ENCODE data around the gene NRG3.
A peak's percentile ranks its signal among the peaks of the same experiment; 100 is the strongest.
"Not testable (repeated sequence)": the region's sequence is repeated elsewhere in the genome, so short reads cannot be mapped to it uniquely, and the experiment has no call there.

The NRG3 gene

DNA sequence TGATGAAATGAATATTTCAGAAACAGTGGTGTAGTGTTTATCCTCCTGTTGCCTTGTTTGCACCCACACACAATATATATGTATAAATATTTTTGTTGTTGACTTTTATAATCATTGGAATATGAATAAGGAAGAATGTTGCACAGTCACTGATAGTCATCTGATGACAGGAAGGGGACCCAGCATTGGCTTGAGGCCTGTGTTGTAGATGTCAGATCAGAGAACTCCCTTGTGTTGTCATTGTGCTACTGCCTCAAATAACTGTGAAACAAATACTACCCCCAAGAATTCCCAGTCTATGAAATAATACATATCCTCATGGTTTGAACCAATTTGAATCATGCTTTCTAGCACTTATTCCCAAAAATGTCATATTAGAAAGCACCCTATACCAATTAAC, 84.0 kb downstream of the NRG3 start:
- no peak for DNase-seq (ENCODE audit: low read depth, low spot score)

DNA sequence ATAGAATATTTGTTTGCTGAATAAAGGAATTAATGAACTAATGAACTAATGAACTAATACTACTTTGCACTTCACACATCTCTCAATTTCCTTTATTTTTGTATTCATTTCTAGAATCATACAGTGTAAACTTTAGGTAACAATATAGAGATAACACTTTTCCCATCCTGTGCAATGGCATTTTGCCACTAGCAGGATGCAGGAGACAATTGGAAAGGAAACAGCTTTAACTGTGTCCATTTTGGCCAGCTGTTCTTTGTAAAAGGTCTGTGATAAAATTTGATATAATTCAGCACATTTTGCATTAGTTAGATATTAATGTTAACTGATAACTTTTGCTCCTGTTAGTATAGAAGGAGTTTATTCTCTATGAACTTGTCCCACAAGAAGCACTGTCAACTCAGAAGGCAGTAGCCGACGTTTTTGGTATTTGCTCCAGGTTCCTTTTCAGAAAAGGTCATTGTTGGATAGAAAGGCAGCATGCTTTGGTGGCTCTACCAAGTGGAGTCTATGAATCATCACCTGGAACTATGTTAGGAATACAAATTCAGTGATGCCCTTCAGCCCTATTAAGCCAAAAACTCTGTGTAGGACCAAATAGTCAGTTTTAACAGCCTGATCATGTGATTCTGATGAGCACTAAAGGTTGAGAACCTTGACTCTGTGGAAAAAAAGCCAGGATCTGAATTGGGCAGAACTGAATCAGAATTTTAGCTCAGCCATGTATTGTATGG, 86.6 kb downstream of the NRG3 start:
- DNase-seq (ENCODE audit: low read depth, low spot score): no peak

DNA sequence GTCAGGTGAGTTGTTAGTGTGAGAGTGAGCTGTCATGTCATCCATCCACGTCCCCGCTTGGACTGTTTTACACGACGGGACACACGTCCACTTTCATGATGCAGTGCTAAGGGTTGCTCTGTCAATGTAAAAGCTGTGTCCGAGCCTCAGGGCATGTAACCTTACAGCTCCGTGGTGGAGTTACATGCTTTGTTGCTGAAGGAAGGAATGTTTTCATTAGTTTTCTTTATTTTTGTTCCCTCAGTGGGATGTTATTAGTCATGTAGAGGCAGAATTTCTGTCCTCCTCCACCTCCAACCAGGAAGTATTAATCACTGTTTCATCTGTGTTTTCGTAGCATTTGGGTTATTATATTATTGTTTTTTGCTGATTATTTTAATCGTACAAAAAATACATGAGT, 88.6 kb downstream of the NRG3 start:
- peak; percentile 32 for DNase-seq (ENCODE audit: low read depth, low spot score)

DNA sequence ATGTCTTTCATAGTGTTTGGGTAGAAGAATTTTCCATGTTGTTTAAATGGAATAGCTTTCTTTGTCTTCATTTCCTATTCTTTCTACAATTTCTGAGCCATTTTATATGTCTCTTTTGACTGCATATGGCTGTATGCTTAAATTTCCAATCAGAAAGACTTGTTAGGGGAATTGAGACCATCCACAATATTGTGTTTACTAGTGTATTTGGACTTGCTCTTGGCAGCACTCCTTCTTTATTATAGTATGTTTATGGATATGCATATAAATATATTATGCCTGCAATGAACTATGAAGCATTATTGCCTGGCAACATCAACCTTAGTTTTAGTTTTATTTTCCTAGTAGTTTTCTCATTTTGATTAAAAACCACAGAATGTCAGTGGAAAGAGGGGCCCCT, 92.7 kb downstream of the NRG3 start:
- no peak for DNase-seq (ENCODE audit: low read depth, low spot score)

DNA sequence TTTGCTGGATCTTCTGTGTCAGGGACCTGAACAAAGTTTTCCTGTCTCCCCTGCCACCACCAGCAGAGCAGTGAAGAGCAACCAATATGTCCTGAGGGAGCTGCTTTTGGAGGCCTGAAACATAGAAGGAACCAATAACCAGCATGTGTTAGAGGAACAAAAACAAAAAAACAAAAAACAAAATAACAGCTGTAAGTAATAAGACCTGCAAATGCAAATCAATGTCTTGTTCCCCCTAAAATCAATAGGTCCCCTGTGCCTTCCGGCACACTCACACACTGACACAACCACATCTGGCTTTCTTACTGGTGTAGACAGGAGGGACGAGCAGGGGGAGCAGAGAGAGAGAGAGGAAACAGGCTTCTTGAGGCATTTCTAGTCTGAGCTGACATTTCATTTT, 94.1 kb downstream of the NRG3 start:
- DNase-seq (ENCODE audit: low read depth, low spot score): no peak

DNA sequence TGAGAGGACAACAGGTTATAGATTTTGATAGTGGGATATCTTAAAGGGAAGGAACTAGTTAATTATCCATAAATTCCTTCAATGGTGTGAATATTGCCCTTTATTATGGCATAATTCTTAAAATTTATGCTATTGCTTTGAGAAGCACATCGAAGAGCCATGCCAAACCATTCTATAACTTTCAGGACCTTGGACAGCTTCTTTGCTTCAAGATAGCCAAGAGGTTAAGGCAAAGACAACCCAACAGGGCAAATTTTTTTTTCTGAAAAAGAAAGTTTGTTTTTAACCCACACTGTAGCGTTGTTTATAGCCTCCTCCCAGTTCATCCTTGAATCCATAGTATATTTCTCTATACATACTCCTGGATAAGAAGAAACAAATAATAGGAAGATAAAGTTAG, 103.2 kb downstream of the NRG3 start:
- DNase-seq (ENCODE audit: low read depth, low spot score): peak; percentile 63

DNA sequence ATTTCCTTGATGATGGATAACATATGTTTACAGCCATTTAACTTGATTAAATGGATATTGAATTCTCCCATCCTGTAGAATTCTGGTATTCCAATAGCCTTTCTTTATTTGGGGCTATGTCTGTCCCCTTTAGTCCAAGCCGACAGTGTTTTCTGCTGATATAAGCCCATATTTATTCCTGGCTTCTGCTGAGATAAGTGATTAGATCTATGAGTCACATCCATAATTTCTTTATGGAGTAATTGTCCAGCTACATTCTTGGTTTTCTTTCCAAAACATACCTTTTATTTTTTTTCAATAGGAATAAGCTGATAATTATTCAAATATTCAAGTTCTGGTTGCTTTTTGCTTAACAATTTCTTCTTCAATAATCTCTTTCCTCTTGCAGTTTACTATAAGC, 106.7 kb downstream of the NRG3 start:
- no peak for DNase-seq (ENCODE audit: low read depth, low spot score)

DNA sequence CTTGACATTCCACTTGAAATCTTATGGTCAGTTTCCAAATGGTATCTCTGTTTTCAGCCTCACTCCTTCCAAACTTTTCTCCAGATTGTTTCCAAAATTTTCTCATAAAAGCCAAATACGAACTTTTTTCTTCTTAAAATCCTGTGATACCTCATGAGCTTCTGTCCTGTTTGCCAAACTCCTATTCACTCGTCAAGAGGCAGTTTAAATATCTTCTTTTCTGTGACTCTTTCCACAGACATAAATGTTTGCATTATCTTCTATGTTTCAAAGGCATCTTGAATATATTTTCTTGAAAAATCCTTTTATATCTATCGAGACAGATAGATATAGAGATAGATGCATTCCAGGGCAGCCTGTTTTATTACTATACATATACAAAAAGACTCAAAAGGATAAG, 109.4 kb downstream of the NRG3 start:
- DNase-seq (ENCODE audit: low read depth, low spot score): no peak

DNA sequence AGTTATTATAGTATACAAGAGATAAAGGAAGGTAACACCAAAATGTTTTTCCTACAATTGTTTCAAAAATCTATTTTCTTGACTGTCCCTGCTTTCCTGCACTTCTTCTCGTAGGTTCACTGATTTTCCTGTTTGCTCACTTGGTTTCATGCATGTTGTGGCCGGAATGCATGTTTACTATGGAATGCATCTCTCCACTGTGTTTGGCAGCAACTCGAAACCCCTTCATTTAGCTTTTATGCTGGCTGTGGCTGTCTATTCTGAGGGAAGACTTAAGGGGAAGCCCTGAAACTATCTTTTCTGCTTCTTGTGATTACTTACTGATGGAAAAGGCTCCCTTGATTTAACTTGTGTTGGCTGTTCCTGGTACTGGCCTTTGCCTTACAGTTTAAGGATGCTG, 120.3 kb downstream of the NRG3 start:
- DNase-seq (ENCODE audit: low read depth, low spot score): no peak

DNA sequence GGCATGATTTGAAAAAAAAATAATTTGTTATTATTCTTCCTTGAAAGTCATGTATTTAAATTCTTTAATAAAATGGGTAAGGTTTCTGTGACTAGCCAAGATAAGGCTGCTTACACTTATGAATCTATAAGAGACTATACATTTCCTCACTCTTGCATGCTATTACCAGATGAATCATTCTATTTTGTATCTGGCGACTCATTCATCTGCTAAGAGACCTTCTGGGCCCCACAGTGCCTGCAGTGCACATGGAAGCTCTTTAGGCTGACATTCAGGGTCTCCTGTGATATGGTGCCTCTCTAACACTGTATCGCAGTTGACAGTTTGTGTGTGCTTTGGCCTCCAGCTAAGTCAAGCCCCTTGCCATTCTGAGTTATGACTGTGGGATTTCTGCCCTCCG, 121.9 kb downstream of the NRG3 start:
- no peak for DNase-seq (ENCODE audit: low read depth, low spot score)

DNA sequence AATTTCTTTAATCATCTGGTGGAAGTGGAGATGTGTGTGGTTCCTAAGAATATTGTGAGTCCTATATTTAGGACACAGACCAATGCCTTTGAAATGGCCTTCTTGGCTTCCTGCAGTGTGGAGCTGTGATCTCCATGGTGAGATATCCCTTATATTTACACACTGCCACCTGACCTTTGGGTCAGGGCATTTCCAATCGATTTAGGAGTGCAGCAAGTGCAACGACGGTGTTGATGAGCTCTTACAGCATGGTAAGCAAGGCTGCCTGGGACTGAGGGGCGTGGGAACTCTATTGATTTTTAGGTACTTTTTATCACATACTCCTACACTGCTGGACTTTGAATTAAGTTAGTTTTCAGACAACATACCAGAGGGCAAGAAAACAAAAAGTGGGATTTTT, 146.0 kb downstream of the NRG3 start:
- no peak for DNase-seq (ENCODE audit: low read depth, low spot score)

DNA sequence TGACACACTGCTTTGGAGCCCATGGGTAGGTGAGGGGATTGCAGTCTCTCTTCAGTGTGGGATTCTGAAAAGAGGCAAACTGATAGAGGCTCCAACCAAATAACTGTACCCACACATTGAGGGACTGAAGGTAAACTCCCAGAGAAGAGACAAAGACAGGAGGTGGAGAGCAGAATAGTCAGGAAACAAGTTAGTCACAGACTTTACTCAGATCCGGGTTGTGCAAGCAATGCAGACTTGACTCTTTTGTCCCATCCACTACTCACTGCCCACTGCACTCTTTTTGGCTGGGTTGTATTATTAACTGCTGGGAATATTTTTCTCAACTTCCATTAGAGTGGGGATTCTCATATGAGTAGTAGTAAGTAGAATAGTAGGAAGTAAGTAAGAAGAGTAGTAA, 152.7 kb downstream of the NRG3 start:
- no peak for DNase-seq (ENCODE audit: low read depth, low spot score)

DNA sequence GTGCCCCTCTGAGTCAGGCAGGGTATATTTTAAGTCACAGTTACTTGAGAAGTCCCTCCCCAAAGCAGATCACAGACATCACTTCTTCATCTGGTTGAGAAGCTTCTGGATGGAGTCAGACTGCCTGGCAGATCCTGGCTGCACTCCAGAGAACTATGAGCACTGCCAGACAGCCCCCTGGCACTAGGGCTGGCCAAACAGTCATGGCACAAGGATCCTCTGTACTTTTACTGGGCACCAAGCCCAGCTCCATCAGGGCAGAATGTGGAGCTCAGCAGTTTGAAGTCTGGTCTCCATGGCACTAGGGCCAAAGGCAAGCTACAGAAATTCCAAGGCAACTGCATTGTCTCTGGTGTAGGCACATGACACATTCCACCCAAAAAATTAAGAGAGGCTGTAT, 162.1 kb downstream of the NRG3 start:
- DNase-seq (ENCODE audit: low read depth, low spot score): peak; percentile 38

DNA sequence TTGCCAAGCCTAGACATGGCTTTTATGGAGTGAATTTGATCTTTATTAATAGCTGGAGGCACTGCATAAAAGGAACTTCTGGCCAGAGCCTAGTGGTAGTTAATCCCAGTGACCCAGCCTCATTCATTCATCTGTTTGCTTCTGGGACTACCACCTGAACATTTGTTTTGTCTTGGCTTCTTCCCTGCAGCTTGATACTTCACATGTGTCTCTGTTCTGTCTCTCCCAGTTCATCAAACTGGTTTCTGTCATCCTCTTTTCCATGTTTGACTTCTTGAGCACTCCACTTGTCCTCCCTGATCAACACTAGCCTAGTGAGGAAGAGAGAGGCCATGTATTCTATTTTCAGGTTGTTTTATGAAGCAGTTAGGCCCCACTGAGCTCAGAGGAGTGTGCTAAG, 163.6 kb downstream of the NRG3 start:
- DNase-seq (ENCODE audit: low read depth, low spot score): no peak

DNA sequence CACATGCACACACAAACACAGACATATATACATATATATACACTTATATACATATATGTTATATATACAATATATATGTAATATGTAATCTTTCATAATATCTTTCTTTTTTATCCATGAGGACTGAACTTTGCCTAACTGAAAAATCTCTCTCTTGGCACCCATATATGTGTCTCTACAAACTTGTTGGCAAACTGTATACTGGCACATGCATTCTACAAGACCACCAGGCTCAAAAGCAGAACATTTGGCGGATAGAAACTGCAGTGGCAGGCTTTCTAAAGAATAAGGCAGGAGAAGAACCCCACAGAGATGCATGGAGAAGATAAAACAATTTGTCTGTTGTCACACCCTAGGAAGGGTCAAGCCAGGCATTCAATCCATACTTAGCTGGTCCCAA, 165.3 kb downstream of the NRG3 start:
- DNase-seq (ENCODE audit: low read depth, low spot score): no peak

DNA sequence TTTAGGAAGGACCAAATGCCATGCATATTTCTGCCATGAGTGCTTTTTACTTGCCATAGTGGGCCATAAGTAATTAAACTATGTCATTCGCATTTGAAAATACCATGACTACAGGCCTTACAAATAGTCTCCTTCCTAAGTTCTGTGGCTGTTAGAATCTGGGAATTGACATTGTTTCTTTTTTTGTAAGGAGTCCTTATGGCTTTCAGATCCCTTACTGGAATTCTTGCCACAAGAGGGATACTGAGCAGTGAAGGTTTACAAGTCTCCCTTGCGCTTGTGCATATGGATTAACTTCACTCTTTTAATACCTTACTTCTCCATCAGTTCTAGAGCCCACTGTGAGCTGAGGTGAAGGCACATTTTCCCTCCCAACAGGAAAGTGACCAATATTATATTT, 166.0 kb downstream of the NRG3 start:
- peak; percentile 11 for DNase-seq (ENCODE audit: low read depth, low spot score)

DNA sequence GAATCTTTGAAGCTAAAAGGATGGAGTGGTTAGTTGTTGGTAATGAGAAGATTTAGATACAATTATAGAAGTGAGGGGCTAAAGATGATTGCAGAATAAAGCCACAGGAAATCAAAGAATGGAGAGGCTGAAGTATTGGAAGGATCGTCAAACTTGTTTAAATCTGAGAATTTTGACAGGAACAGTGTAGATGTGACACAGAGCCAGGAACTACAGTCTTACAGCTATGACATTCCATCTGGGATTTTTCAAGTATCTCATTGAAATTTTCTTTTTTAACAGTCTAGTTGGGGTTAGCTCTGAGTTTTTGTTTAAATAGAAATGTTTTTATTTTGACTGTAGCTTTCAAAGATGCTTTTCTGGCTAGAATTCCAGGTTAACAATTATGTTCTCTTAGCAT, 181.4 kb downstream of the NRG3 start:
- no peak for DNase-seq (ENCODE audit: low read depth, low spot score)

DNA sequence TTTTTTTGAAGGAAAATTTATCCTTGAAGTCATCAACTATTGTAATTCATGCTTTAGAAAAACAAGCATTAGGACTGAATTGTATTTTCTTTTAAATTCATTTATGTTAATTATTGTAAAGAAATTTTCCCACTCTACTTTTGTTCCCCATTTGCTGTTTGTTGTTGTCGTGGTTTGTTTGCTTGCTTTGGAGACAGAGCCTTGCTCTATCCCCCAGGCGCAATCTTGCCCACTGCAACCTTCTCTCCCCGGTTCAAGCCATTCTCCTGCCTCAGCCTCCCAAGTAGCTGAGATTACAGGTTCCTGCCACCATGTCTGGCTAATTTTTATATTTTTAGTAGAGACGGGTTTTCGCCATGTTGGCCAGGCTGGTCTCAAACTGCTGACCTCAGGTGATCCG, 192.2 kb downstream of the NRG3 start:
- not testable (repeated sequence) for DNase-seq (ENCODE audit: low read depth, low spot score)

DNA sequence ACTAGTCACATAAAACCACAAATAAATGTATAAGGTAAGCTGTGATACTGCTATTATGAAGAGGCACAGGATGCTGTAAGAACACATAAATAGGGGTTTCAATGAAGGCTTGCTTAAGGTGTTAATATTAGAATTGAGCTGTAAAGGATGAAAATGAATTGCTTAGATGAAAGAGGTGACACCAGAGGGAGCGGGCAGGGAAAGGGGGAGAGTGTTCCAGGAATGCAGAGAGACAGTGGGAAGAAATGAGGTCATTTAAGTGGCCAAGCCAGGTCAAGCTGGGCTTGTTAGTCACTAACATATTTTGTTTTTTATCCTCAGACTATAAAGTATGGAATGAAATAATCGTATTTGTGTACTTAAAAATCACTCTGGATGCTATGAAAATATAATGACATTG, 193.5 kb downstream of the NRG3 start:
- DNase-seq (ENCODE audit: low read depth, low spot score): no peak

DNA sequence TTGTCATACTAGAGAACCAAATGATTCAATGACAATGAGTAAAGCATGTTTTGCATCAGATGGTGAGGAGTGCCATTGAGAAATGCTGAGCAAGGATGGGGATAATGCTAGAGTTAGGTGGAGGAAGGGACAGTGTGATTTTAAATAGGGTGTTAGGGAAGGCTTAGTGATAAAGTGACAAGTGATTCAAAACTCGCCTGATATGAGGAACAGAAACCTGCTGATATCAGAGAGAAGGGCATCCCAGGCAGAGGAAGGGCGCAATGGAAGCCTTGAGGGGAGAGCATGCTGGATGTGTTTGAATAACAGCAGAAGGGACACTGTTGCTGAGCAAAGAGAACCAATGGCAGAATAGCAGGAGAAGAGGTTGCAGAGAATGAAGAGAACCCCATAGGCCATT, 196.2 kb downstream of the NRG3 start:
- no peak for DNase-seq (ENCODE audit: low read depth, low spot score)

DNA sequence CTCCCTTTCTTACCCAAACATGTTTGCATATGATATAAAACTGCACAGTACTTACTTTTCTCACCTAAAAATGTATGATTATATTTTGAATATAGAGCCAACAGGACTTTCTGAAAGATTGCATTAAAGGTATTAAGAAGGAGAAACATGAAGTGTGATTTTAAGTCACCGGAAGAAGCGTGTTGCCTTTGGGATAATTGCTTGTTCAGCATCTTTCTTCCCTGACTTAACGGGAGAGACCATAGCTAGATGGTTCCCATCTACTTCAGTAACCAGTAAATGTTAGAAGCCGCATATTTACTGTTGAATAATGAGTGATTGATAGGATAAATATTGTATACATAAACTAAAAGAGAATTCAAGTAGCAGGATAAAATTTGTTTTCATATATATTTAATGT, 197.1 kb downstream of the NRG3 start:
- no peak for DNase-seq (ENCODE audit: low read depth, low spot score)

DNA sequence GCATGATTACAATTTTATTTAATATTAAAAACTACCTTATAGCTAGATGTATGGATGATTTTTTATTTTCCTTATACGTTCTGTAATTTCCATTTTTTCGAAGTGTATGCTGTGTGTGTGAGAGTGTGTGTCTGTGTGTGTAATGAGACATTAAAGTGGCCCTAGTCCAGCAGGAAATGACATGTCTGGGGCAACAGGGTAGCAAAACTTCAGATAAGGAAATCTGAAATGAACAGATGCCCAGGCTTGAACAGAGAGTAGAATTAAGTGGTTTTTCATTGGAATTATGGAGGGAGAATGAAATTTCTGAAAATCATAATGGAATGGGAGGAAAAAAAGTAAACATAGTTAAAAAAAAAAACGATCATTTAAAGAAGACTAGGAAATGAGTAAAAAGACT, 200.6 kb downstream of the NRG3 start:
- DNase-seq (ENCODE audit: low read depth, low spot score): no peak

DNA sequence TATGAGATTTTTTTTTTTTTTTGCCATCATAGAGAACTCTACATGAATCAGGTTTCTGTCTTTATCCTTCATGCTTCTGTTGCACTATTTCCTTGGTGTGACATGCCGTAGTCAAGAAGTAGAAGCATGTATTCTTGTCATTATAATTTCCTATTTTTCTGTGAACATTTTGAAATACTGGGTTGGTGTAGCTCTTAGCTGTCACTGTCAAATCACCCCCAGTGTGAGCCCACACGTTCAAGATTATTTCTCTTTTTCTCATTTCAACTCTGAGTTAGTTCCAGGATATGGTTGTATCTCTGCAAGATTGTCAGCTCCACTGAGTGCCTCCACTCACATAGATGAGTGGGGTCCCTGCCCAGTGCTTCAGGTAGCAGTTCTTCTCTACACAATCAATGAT, 209.5 kb downstream of the NRG3 start:
- DNase-seq (ENCODE audit: low read depth, low spot score): no peak

DNA sequence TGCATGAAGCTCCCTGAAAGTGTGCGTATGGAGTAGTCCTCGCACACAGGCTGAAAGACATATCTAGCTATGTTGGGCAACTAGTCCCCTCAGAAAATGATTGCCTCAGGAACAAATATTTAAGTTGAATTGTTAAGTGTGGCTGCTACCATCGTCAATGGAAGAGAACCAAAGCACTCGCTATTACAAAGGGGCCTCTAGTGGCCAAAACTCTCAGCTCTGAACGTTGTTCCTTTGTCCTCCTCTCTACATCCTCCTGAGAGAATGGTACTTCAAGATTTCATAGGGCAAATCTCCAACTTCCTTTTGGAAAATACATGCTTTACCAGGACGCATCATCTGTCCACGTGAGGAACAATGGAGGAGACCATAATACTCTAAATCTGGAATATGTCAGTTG, 209.9 kb downstream of the NRG3 start:
- DNase-seq (ENCODE audit: low read depth, low spot score): no peak
